ENCODE data around the gene TNFSF13.

The TNFSF13 gene

DNA sequence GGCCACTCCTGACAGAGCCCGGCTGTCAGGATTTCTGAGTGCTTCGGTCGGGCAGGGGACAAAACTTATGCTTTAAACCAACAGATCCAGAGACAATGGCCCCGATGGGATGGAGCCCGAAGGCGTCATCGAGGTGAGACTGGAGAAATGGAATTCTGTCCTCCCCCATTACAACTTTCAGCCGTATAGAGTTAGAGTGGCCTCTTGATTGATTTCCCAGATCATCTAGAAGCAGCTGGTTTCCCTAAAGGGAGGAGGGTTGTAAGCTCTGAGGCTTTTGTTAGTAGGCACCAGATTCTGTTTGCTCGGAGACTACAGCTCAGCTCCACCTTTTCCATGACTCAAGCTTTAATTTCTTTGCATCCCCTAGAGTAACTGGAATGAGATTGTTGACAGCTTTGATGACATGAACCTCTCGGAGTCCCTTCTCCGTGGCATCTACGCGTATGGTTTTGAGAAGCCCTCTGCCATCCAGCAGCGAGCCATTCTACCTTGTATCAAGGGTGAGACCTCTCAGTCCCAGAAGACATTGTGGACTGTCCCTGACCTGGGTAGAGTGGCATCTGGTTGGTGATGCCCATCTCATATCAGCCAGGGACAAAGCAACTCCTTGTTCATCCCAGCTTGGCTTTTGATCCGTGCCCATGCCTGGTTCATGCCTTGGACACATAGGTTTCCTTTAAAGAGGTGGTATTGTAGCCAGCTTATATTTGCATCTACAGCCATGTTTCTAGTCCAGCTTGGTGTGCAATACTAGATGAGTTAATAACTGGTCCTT is 15.8 kb downstream of the TNFSF13 start:
- no peak for DNase-seq (ENCODE audit: low read depth in 2 of 2)

GRCh38 chr17:7575481-7575883 is 16.9 kb downstream of the TNFSF13 start:
- no peak for DNase-seq (ENCODE audit: low read depth in 2 of 2)

GRCh38 chr17:7575959-7576358 is 17.4 kb downstream of the TNFSF13 start:
- DNase-seq (ENCODE audit: low read depth in 2 of 2) = no peak

- DNase-seq (ENCODE audit: low read depth in 2 of 2) = no peak
These were observed 17.9 kb downstream of the TNFSF13 start for GRCh38 chr17:7576432-7576937.

- DNase-seq (ENCODE audit: low read depth in 2 of 2) = no peak
These were observed 19.0 kb downstream of the TNFSF13 start for GRCh38 chr17:7577327-7578199.

GRCh38 chr17:7579001-7579833 is 20.7 kb downstream of the TNFSF13 start, which contains the start of gene CD68:
CD68 (plus strand) TSS chr17:7579638; CDS start chr17:7579678, 40 bp downstream.
- peak; percentile 70 to 71 for DNase-seq (ENCODE audit: low read depth in 2 of 2)

DNA sequence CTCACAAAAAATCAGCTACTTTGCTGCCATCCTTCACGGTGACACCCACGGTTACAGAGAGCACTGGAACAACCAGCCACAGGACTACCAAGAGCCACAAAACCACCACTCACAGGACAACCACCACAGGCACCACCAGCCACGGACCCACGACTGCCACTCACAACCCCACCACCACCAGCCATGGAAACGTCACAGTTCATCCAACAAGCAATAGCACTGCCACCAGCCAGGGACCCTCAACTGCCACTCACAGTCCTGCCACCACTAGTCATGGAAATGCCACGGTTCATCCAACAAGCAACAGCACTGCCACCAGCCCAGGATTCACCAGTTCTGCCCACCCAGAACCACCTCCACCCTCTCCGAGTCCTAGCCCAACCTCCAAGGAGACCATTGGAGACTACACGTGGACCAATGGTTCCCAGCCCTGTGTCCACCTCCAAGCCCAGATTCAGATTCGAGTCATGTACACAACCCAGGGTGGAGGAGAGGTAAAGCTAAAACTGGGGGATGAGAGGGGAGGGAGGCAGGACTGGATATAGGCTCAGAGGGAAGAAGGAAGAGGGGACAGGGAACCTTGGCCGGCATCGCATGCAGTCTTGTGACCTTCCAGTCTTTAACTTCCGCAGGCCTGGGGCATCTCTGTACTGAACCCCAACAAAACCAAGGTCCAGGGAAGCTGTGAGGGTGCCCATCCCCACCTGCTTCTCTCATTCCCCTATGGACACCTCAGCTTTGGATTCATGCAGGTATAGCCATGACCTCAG is 21.5 kb downstream of the TNFSF13 start:
- no peak for DNase-seq (ENCODE audit: low read depth in 2 of 2)

DNA sequence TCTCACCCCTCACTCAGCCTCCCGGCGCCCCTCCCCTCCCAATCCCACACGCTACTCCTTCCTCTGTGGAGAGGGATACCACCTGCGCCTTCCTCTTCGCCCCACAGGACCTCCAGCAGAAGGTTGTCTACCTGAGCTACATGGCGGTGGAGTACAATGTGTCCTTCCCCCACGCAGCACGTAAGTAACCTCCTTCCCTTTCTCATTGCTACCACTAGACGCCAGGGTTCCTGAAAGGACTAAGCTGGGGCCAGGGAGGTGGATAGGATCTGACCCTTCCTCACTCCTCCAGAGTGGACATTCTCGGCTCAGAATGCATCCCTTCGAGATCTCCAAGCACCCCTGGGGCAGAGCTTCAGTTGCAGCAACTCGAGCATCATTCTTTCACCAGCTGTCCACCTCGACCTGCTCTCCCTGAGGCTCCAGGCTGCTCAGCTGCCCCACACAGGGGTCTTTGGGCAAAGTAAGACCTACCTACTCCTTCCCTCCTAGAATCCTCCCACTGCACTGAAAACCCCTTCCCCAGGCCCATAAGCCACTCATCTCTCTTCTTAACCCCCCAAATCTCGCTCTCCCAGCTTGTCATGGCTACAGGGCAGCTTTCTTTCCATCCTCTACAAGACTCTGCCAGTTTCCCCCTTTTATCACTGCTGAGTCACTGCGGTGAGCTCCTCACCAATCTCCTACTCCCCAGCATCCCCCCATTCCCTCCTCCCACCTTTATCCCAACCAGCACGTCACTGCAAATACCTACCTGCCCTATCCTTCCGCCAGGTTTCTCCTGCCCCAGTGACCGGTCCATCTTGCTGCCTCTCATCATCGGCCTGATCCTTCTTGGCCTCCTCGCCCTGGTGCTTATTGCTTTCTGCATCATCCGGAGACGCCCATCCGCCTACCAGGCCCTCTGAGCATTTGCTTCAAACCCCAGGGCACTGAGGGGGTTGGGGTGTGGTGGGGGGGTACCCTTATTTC is 22.3 kb downstream of the TNFSF13 start:
- no peak for DNase-seq (ENCODE audit: low read depth in 2 of 2)

- DNase-seq (ENCODE audit: low read depth in 2 of 2) = no peak
These were observed 24.1 kb downstream of the TNFSF13 start for GRCh38 chr17:7582396-7583252.

DNA sequence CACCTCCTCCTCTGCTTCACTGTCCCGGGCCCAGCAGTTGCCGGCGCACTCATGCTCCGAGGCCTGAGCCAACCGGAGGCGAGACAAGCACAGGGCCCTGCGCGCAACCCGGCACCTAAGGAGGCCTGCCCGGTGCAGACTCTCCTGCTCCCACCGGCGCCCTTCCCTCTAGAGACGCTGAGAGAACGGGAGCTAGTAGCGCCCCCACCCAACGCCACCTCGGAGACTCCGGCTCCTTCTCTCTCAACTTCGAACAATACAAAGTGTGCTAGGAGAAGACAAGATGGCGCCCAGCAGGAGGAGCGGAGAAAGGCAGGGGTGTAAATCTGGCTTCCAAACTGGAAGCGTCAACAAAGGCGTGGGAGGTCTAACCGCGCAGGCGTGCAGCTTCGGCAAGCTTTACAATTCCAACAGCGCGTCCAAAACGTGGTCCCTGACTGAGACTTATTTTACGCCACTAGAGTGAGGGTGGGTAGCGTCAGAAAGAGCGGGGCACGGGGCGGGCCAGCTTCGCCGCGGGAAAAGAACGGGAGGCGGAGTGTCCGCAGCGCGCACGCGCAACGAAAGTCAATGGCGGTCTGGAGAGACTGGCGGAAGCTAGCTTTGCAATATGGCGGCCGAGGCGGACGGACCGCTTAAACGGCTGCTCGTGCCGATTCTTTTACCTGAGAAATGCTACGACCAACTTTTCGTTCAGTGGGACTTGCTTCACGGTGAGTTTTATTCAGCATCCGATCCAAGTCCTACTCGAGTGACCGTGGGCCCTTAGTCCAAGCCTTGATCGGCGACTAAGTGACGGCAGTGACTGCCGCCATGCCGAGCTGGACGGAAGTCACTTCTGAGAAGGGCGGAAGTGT is 24.9 kb downstream of the TNFSF13 start, which contains the start of gene MPDU1:
TSS of gene MPDU1 (plus strand) at position 600 of the 857 bp plus-strand sequence. CDS start at position 611, 11 bp downstream.
- DNase-seq (ENCODE audit: low read depth in 2 of 2) = peak; percentile 96 to 97

GRCh38 chr17:7586673-7587419 is 28.3 kb downstream of the TNFSF13 start:
- no peak for DNase-seq (ENCODE audit: low read depth in 2 of 2)

- DNase-seq (ENCODE audit: low read depth in 2 of 2) = peak; percentile 86 to 87
These were observed 29.0 kb downstream of the TNFSF13 start for GRCh38 chr17:7587420-7588151.

DNA sequence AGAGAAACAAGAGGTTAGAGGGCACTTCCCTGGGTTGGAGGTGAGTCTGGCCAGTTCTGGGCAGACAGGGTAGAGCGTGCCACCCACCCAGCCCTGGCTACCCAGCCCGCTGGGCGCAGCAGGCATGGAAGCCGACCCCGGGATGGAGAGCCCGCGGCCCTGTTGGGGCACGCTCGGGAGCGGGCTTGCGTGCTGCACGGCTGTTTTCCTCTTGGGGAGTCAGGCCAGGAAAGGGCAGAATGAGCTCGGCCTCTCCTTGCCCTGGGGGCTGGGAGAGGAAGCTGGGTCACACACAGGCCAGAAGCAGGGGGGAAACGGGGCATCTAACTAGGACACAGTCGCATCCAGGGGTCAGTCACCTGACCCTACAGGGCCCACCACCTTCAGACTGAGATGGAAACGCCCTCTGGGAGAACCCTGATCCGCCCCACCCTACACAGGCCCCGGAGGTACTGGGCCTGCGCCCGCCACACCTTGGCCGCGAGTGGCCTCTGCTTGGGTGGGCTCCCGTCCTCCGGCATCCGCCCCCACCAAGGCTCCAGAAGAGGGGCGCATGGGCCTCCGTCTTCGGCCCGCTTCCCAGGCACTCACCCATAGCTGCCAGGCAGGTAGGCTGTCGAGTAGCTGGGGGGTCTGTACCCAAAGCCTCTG is 30.1 kb downstream of the TNFSF13 start:
- DNase-seq (ENCODE audit: low read depth in 2 of 2) = no peak

DNA sequence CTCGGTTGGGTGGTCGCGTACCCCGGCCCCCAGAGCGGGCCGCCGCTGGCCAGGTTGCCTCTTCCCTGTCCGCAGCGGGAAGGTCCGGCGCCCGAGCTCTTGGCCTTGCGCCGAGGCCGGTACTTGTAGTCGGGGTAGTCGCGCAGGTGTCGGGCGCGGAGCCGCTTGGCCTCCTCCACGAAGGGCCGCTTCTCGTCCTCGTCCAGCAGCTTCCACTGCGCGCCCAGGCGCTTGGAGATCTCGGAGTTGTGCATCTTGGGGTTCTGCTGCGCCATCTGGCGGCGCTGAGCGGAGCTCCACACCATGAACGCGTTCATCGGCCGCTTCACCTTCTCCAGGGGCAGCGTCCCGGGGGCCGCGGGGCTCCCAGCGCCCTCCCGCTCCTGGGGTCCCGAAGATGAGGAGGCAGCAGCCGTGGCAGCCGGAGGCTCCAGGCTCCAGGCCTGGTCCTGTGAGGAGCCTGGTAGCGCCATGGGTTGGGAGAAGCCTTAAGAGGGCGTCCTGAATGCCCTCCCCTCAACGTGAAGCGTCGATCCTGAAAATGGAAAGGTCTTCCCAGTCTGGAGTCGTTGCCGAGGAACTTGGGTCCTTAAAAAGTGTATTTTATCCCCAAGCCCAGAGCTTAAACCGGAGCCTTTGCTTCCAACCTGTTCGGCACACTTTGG is 30.8 kb downstream of the TNFSF13 start:
- DNase-seq (ENCODE audit: low read depth in 2 of 2) = peak; percentile 53 to 61

Measured in fibroblast of skin of left quadriceps (primary cell).